GM19193 (cell line): Measurements from ENCODE around the gene SAMSN1.

Experiments used
- POLR2A ChIP-seq: IDR thresholded peaks from 4 replicates; pipeline ENCODE4 v1.6.1; 2011; ENCODE audit not compliant: insufficient read depth, insufficient read length; ENCODE audit errors: extremely low read depth

Gene SAMSN1

DNA sequence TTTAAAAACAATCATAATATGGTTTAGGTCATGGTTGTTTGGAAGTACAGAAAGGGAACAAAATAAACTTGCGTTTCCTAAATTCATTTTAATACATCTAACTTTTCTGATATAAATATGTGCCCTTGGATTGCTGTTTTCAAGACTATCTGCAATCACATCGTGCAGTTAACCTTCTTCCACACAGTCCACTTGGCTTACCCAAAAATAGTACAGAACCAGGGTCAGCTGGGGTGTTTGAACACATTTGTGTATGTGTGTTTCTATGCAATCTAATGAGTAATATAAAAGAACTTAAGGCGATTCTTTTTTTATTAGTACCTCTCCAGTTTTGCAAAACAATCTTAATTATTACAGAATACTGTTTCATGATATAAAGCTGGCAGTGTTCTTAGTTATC, 19.9 kb downstream of the SAMSN1 start:
- no peak for TF ChIP-seq POLR2A

DNA sequence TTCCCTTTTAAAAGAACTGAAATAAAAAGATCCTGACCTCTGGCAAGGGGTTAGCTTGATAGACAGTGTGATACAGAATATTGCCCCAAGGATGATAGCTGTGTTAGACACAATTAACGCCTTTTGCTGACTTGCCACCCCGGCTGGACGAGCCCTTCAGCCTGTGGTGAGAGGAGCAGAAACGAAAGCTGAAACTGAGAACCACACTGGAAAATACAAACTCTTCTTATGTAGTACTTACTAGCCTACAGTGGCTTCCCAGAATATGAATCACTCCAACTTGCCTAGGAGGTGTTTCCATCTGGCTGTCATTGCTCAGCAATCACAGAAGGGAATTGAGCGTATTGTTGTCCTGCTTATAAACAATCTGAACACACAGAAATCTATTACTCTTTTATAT, 22.9 kb downstream of the SAMSN1 start:
- TF ChIP-seq POLR2A: no peak

DNA sequence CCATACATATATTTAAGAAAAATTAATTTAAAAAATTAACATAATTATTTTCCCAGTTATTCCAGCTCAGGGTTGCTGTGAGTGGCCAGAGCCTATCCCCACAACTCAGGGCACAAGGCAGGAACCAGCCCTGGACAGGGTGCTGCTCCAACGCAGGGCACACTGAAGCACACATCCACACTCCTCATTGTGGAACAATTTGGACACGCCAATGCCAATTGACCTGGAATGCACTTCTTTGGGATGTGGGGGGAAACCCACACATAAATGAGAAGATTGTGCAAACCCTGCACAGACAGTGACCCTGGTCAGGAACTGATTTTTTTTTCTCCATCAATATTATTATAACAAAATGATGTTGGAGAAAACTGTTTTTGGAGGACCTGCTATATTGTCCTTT, 23.4 kb downstream of the SAMSN1 start:
- TF ChIP-seq POLR2A: no peak

DNA sequence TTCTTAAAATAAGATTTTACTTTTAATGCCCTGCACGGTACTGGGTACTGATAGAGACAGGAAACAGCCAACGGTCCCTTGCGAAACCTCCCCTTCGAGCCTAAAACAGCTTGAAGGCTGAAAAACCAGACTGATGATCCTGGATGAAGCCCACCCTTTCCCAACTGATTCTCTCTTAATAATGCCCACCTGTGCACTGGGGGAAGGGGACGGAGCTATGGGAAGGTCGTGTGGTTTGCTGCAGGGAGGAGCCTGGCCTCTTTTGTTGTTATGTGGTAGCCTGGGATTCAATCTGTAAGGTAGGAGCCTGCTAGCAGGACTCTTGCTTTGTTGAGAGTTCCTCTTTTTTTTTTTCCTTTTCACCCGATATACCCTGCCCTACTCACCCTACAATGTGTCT, 25.6 kb downstream of the SAMSN1 start:
- TF ChIP-seq POLR2A: no peak

DNA sequence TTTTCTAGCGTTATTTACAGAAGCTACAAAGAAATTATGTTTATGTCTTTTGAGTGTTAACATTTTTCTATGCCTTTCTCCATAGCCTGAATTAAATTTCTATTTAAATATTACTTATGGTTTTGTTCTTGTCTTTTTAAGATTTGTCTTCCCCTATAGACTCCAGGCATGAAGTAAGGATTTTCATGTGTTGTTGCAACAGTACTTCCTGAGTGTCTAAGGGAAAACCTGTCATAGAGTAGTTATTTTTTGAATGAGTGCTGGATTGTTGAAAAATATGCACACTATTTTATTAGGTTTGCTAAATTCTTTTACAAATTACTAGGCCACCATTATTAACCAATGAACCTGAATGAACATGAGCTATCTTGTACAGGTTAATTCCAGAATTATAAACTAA, 27.1 kb downstream of the SAMSN1 start:
- no peak for TF ChIP-seq POLR2A

DNA sequence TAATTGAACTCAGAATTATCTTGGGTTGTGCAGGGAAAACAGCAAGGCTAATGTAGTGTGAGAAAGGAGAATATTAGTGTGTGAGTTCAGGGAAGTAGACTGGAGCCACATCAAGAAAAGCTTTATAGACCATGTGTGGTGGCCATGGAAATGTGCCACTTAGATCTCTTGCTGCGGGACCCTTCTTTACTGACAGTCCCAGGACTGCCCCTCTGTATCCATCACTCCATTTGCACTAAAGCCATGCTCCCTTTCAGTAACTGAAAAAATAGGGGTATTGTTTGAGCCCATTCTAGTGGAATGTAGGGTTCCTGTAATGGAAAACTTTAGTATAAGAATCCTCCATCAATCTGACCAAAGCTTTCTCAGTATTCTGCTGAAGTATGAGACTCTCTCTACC, 32.3 kb downstream of the SAMSN1 start:
- TF ChIP-seq POLR2A: no peak

DNA sequence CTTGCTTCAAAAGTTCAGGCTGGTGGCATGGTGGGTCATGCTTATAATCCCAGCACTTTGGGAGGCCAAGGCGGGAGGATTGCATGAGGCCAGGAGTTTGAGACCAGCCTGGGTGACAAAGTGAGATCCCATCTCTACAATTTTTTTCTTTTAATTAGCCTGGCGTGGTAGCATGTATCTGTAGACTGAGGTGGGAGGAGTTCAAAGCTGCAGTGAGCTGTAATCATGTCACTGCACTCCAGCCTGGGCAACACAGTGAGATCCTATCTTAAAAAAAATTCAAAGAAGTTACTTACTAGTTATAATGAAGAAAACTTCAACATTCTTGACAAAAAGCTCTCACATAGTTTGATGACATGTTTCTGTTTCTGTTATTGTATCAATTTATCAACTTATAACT, 45.2 kb downstream of the SAMSN1 start:
- no peak for TF ChIP-seq POLR2A

DNA sequence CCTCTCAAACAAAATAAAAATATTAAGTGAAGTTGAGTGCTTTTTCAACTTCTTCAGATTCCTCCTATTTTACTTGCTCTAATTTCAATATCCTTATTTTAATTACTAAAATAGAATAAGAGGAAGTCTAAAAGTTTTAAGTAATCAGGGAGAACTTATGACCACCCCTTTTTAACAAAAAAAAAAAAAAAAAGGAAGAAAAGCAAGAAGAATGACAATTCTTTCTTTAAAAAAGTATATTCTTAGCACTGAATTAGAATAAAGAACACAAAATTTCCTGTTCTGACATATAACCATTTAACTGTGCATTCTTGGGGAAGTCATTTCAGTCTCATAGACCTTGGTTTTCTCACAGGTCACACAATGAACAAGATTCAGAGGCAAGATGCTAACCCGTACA, 46.8 kb downstream of the SAMSN1 start:
- no peak for TF ChIP-seq POLR2A

DNA sequence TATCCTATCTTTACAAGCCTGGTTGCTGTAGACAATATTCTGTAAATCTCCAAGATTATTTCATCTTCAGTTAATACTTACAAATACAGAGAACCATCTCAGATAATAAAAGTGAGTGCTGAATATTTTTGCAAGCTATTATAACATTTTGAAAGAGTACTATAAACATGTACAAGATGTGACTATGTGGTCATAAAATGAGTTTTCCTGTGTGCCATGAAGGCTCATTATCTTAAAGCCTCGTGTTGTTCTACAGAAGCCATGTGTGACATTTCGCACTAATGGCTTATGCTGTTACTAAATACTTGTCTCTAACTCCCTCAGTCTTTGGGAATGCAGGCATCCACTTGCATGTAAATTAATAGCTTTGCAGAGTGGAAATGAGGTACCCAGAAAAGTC, 48.3 kb downstream of the SAMSN1 start:
- TF ChIP-seq POLR2A: no peak

DNA sequence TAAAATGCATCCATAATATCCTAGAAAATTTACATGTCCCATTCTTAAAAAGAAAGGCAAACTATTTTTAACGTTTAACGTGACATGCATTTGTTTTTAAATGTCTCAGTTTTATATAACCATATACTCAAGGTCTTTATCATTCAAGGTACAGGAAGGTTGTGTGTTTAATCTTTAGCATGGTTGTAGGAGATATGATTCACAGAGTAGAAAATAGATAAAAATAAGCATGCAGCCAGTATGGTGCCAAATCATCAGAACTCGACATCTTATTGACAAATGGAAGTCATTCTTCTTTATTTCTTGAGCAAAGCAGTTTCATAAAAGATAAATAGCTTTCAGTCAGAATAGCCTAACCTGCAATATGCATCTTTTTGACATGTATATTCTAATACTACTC, 51.0 kb downstream of the SAMSN1 start:
- TF ChIP-seq POLR2A: no peak

DNA sequence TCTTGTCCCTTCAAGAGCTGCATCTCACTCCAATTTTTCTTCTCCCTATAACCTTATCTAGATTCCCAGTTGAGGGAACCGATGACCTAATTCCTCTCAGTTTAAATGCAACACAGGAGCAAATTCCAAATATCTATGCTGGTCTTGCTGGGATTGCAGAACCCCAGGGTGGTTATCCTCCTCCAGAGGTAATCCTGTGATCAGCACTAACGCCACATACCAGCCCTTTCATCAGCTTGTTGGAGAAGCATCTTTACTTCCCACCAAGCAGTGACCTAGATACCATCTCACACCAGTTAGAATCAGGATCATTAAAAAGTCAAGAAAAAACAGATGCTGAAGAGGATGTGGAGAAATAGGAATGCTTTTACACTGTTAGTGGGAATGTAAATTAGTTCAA, 52.4 kb downstream of the SAMSN1 start:
- TF ChIP-seq POLR2A: no peak

DNA sequence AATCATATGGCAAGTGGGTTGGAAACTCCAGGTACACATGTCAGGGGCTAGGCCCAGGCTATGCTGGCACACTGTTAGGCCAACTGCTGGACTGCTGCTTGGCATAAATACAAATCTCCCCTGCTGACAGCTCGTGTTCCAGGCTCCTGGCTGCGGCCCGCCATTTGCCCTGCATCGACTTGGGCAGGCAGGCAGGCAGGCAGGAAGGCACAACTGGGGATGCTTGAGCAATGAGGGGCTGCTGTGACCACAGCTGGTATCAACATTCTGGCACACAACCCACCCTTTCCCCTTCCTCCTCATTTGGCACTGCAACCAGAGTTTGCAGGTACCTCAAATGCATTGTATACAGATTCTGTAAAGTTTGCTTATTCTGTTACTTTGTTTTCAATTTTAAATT, 53.2 kb downstream of the SAMSN1 start:
- no peak for TF ChIP-seq POLR2A

DNA sequence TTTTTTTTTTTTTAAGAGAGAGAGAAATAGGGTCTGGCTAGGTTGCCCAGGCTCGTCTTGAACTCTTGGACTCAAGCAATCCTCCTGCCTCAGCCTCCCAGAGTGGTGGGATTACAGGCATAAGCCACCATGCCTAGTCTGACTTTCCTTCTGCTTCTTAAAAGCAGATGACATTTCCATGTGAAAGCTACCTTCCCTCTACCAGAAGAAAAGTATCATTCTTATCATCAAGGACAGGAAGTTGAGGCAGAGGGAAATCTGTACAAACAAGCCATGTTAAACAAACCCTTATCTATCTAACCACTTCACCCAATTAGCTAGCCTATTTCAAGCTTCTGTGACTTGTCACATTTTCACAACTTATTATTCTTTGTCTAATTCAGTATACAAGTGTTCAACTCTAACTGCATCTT, 54.8 kb downstream of the SAMSN1 start:
- TF ChIP-seq POLR2A: no peak

DNA sequence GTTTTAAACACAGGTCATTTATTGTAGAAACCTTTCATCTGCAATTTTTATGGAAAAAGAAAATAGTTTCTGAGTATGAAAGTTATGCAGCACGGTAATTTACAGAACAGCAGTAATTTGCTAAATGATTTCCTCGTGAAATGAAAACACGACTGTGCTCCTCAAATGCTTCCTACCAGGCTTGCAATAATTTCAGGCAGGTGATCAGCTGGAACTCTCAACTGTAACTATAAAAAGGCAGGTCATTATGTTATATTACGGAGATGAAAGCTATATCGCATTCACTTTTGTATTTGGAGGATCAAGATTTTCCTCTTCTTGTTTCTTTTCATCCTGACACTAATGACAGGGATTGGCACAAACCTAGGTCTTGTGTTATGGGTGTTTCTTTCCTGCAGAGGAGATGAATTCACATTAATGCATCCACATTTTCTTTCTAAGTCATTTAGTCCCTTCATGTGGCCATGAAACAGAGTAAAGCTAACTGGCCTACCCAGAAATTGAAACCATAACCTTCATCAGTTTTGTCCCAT, 57.4 kb downstream of the SAMSN1 start:
- no peak for TF ChIP-seq POLR2A

DNA sequence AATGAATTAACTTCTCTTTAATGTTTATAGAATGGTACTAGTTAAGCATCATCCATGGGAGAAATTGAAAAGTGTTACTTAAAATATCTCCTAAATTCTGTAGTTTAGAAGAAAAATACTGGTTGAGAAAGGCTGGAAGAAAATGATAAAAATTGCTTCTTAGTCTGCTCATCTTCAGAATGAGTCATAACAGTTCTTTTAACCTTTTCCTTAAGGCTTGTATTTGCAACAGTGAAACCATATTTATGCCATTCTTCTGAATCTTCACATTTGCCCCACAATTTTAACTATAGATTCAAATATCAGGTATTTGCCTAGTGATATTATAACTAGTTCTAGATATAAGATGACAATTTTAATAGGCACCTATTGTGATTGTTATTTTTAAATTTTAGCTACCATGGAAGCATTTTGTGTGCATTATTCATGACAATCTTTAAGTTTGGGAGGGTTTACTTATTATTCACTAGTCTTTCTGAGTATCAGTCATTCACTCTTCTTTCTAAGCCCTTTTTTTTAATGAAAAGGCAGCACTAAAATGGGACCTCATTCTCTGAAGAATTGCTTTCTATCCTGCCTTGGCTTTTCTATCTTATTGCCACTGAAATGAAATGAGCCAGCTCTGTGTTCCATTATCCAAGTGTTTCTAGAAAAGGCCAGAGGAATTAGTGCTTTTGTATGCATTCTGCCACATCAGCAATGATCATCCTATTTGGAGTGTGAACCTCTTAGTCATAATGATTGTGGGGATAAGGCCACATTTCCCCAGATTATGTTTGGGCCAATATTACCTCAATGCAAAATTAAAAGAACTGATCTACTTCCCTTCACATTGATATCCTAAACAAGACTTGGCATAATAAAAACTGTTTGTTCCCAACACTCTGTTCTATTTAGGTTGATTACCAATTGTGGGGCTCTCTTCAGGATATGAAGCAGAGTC, 58.4 kb downstream of the SAMSN1 start:
- no peak for TF ChIP-seq POLR2A

DNA sequence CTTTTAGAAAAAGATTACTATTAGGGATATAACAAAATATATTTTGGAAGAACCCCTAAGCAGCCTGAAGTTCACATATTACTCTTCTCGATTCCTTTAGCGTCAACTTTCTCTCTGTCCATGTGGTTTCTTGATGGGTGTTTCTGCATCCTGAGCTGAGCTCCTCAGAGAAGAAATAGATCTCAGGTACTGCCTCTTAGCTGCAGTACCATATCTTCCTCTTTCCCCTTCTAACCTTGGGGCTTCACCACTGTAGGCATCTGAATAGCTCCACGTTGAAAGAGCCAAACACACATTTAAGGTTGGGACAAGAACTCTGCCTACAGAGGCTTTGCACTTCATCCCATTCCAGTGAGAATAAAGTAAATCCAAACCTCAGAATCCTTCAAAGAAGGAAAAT, 59.2 kb downstream of the SAMSN1 start:
- no peak for TF ChIP-seq POLR2A
